GM12878 (cell line): Measurements from ENCODE around the gene FXYD3. TPM values are rescaled to one million over a fixed set of nuclear protein-coding genes. Genes with fewer than 3 reads are reported as not detected.

Source experiments
- ATAC-seq: fragments of 200-7000 bp; cut with Tn5 transposase; 3 replicates; pipeline ENCODE4 v1.9.1; 2020; ENCODE audit warnings: mild to moderate bottlenecking, moderate library complexity
- BruUV-seq: library from RNA; stranded (reverse); fragments of 400-500 nt; replicated peaks from 2 replicates; lab custom pipeline; 2021; lab: Mats Ljungman, UMichigan
- CTCF ChIA-PET: fragments of 300-600 bp; sonication (Branson Sonifier 250); formaldehyde crosslinking; extraction: SDS; loops from one replicate; lab custom pipeline; 2021; ENCODE audit warnings: inconsistent platforms; lab: Yijun Ruan, JAX
- POLR2A ChIA-PET: fragments of 350-600 bp; formaldehyde crosslinking; extraction: SDS; loops from one replicate; lab custom pipeline; 2021; ENCODE audit warnings: inconsistent platforms; lab: Charles Lee
- RAD21 ChIA-PET: fragments of 300-600 bp; sonication (Branson Sonifier 250); formaldehyde crosslinking; loops from one replicate; lab custom pipeline; 2023; ENCODE audit warnings: antibody characterized with exemption; ENCODE audit not compliant: unreplicated experiment; lab: Charles Lee
- SMC1A ChIA-PET: fragments of 300-600 bp; sonication (Branson Sonifier 250); formaldehyde crosslinking; loops from one replicate; lab custom pipeline; 2023; ENCODE audit not compliant: unreplicated experiment, uncharacterized antibody; lab: Charles Lee
- DNase-seq: peaks from one replicate; pipeline ENCODE4 v3.0.0-alpha.2; 2011; ENCODE audit warnings: low read depth, low spot score
- FAIRE-seq: peaks from 3 replicates; lab custom pipeline; 2011; peaks lifted over from hg19 to GRCh38; lab: Jason Lieb, UNC
- H2AFZ ChIP-seq: 2 replicates; pipeline ENCODE4 v1.6.0; 2011; ENCODE audit warnings: low read depth, low read length, control low read depth; ENCODE audit not compliant: control insufficient read depth
- H3K27ac ChIP-seq: 2 replicates; pipeline ENCODE4 v1.5.1; 2011; ENCODE audit warnings: control low read depth; ENCODE audit not compliant: control insufficient read depth, insufficient read depth
- H3K27me3 ChIP-seq, 2 experiments: replicated peaks in 1 of 2; 2 replicates each; pipeline versions ENCODE4 v1.6.0 to v1.6.1; 2011; ENCODE audit warnings: low read length in 1 of 2; ENCODE audit not compliant: control insufficient read depth in 2 of 2, insufficient read depth in 2 of 2
- H3K36me3 ChIP-seq, 2 experiments: 2 replicates each; pipeline ENCODE4 v1.5.1; 2011; ENCODE audit warnings: low read length in 1 of 2; ENCODE audit not compliant: control insufficient read depth in 2 of 2, insufficient read depth in 2 of 2
- H3K4me1 ChIP-seq: 2 replicates; pipeline ENCODE4 v1.6.1; 2011; ENCODE audit warnings: mild to moderate bottlenecking, low read length, moderate library complexity, mixed read lengths; ENCODE audit not compliant: control insufficient read depth, insufficient read depth
- H3K4me2 ChIP-seq: 2 replicates; pipeline ENCODE4 v1.6.0; 2011; ENCODE audit warnings: control low read depth; ENCODE audit not compliant: control insufficient read depth, insufficient read depth
- H3K4me3 ChIP-seq: fragments of 200-600 bp; sonication (generic); 2 replicates; pipeline ENCODE4 v1.5.1; 2016
- H3K79me2 ChIP-seq: 2 replicates; pipeline ENCODE4 v1.6.0; 2011; ENCODE audit warnings: low read length; ENCODE audit not compliant: control insufficient read depth, insufficient read depth
- H3K9ac ChIP-seq: 2 replicates; pipeline ENCODE4 v1.8.0; 2011; ENCODE audit warnings: low read length, control low read depth, mixed read lengths; ENCODE audit not compliant: control insufficient read depth, insufficient read depth
- H3K9me3 ChIP-seq: replicated peaks from 3 replicates; pipeline ENCODE4 v1.5.1; 2011; ENCODE audit warnings: mild to moderate bottlenecking, low read length; ENCODE audit not compliant: control insufficient read depth, insufficient read depth
- H4K20me1 ChIP-seq: 2 replicates; pipeline ENCODE4 v1.6.0; 2011; ENCODE audit not compliant: control insufficient read depth, insufficient read depth
- CHD1 ChIP-seq: IDR thresholded peaks from 2 replicates; pipeline ENCODE4 v1.6.1; 2012; ENCODE audit warnings: low read depth, low read length, improper control_type of control experiment
- CHD4 ChIP-seq: fragments of 200-600 bp; sonication (generic); IDR thresholded peaks from 2 replicates; pipeline ENCODE4 v1.6.1; 2016; ENCODE audit warnings: mild to moderate bottlenecking
- HCFC1 ChIP-seq: fragments of 150-350 bp; IDR thresholded peaks from 2 replicates; pipeline ENCODE4 v1.6.1; 2014; ENCODE audit warnings: low read length
- IKZF1 ChIP-seq: fragments of 450-650 bp; conservative IDR thresholded peaks from 2 replicates; pipeline ENCODE4 v1.6.1; 2017; ENCODE audit warnings: antibody characterized with exemption, mild to moderate bottlenecking
- IKZF2 ChIP-seq, 2 experiments: fragments of 450-650 bp; IDR thresholded peaks; 2 replicates each; pipeline ENCODE4 v1.6.1; 2017; ENCODE audit warnings: mild to moderate bottlenecking in 2 of 2, moderate library complexity in 2 of 2
- MAX ChIP-seq: IDR thresholded peaks from 2 replicates; pipeline ENCODE4 v1.6.1; 2012; ENCODE audit warnings: low read depth, low read length, improper control_type of control experiment
- MYC ChIP-seq: IDR thresholded peaks from 2 replicates; pipeline ENCODE4 v1.6.1; 2011; ENCODE audit warnings: mild to moderate bottlenecking, low read length, moderate library complexity, inconsistent platforms; ENCODE audit not compliant: insufficient read depth, insufficient replicate concordance, insufficient read length, severe bottlenecking
- RUNX3 ChIP-seq: IDR thresholded peaks from 2 replicates; pipeline ENCODE4 v1.6.1; 2012; ENCODE audit warnings: low read length, inconsistent platforms
- SIN3A ChIP-seq: IDR thresholded peaks from 2 replicates; pipeline ENCODE4 v1.6.1; 2012; ENCODE audit warnings: low read depth, low read length, improper control_type of control experiment
- SPI1 ChIP-seq: IDR thresholded peaks from 2 replicates; pipeline ENCODE4 v1.6.1; 2011; ENCODE audit warnings: low read depth, mild to moderate bottlenecking, low read length, moderate library complexity, borderline replicate concordance; ENCODE audit not compliant: insufficient read depth
- TBL1XR1 ChIP-seq: IDR thresholded peaks from 2 replicates; pipeline ENCODE4 v1.6.1; 2012; ENCODE audit warnings: low read depth, low read length, improper control_type of control experiment
- WGBS: methylation state at CpG from one replicate; pipeline ENCODE4 v1.1.6; 2016; ENCODE audit warnings: low lambda C conversion rate; ENCODE audit not compliant: insufficient replicate concordance, insufficient coverage; ENCODE audit errors: missing lambda C conversion rate; 5-methylcytosine and 5-hydroxymethylcytosine counted together
- in situ Hi-C: fragments of 300-500 bp; cut with MboI; formaldehyde crosslinking; loops from 9 replicates; pipeline ENCODE4 v1.14.3; 2018; ENCODE audit warnings: mixed read lengths
- intact Hi-C: fragments of 100-400 bp; cut with micrococcal nuclease; formaldehyde crosslinking; loops from one replicate; pipeline ENCODE4 v1.14.2; 2022; ENCODE audit not compliant: unreplicated experiment
- polyA plus RNA-seq, 11 experiments: library from polyadenylated mRNA; depleted of rRNA in 4 of 11; unstranded in 6 of 11; stranded (reverse) in 5 of 11; fragments of >200 nt; fragmentation: Nextera tagmentation in 4 of 11; fragmentation: Illumina TruSeq in 1 of 11; extraction: Ambion mirVana in 4 of 11; extraction: Trizol in 1 of 11; gene quantifications; 1 replicate in 1 of 11; 2 replicates in 10 of 11; pipeline versions ENCODE4 v1.2.1 to v1.2.3, GENCODE V29; 2011 to 2016; ENCODE audit warnings: inconsistent platforms in 2 of 11, missing spikeins in 2 of 11, low read depth in 1 of 11
- total RNA-seq, 4 experiments: library from RNA; depleted of rRNA in 3 of 4; stranded (reverse); fragments of >200 nt in 3 of 4; fragmentation: Illumina TruSeq in 1 of 4; extraction: Trizol in 1 of 4; gene quantifications; 2 replicates each; pipeline versions ENCODE4 v1.2.1 to v1.2.3, GENCODE V29; 2013 to 2021
- TF ChIP-seq, protein P1 (sequence below): IDR thresholded peaks from 2 replicates; pipeline ENCODE4 v1.6.1; 2011; ENCODE audit warnings: low read depth, mild to moderate bottlenecking, low read length, moderate library complexity, borderline replicate concordance; ENCODE audit errors: extremely low read depth

FXYD3 gene
- total and polyA plus RNA-seq, 10 of the 15 experiments (the other 5 are each of a cell fraction or from before 2014, with no cell fraction given), result 0.09 to 0.44 TPM; not detected in 8

DNA sequence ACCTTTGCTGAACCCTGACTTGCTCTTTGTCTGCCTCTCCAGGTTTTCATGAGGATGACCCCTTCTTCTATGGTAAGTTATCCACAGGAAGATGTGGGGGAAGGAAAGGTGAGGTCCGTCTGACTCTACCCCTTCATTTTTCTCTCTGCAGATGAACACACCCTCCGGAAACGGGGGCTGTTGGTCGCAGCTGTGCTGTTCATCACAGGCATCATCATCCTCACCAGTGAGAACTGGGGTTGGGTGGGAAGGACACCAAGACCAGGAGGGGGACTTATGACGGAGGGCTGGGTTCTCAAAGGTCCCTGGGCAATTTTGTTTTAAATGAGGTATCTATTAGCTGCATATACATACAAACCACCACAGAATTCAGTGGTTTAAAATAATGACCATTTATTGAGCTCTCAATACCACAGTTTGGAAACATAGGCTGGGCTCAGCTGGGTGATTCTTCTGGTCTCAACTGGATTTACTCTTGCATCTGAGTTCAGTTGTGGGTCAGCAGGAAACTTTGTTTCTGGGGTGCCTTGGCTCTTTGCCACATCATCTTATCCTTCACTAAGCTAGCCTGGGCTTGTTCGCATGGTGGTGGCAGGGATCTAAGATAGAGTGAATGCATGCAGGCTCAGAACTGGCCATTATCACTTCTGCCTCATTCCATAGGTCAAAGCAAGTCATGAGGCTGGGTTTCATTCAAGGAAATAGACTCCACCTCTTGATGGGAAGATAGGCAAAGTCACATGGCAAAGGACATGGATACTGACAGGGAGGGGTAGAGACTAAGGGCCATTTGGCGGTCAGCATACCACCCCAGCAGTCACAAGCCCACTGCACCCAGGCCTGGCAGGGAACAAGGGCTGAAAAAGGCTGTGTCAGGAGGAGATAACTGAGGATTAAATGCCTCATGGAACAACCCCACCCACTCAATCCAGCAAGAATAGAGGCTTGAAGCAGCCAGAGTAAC lies 50.8 kb downstream of the FXYD3 start:
- Histone ChIP-seq H3K79me2 (no peaks in the 10 kb centered on the region), H3K27me3 (no peaks in the 10 kb centered on the region), H3K9me3 (peaks cover 40% of the 10 kb centered on the region), H3K36me3 (peaks cover 31 to 42% of the 10 kb centered on the region in 2 experiments), H3K4me1 (peaks cover 11% of the 10 kb centered on the region; the same call in 1 of the 2 replicates), H3K4me2 (no peak overlapping the region), H3K9ac (no peak overlapping the region), H2AFZ (no peak overlapping the region), H4K20me1 (no peaks in the 10 kb centered on the region)
- BruUV-seq, result TSS peak; percentile 25
- SMC1A ChIA-PET, result interaction anchor here (1.2 kb wide), 1 partner anchor 40 kb away, joined by 3 read pairs; no protein-coding TSS in a partner anchor
- intact Hi-C loops (no loop called here), in situ Hi-C loops (no loop called here)
- FAIRE-seq (no peak), DNase-seq (no peak)
- WGBS, result 93% methylated on average over 7 of the region's 7 CpGs
- POLR2A ChIA-PET, result interaction anchor here (0.6 to 1.2 kb wide), 2 partner anchors 92 to 277 kb away, joined by 3 to 6 read pairs; no protein-coding TSS in a partner anchor
- RAD21 ChIA-PET, result interaction anchor here (0.7 kb wide), 1 partner anchor 24 kb away, joined by 3 read pairs; no protein-coding TSS in a partner anchor
- TF ChIP-seq RUNX3, result no peak
- TF ChIP-seq, all 136 proteins: peak for 0
- CTCF ChIA-PET, result no interaction called here
- ATAC-seq, result no peak
- Histone ChIP-seq H3K27ac (no peak overlapping the region), H3K4me3 (no peak overlapping the region)

- ATAC-seq (peak; percentile 26; the same call in 2 of the 3 replicates), FAIRE-seq (no peak), DNase-seq (no peak)
- WGBS, result 72% methylated on average over 5 of the region's 5 CpGs
- H3K4me1 ChIP-seq, result peaks cover 11% of the 10 kb centered on the region; the same call in 1 of the 2 replicates
- no peak overlapping the region for H3K9ac ChIP-seq
- ChIA-PET POLR2A (interaction anchor here (0.8 kb wide), 2 partner anchors 13 to 38 kb away, joined by 3 to 4 read pairs; partner anchors contain the start of gene FXYD5), SMC1A (interaction anchor here (1.2 kb wide), 2 partner anchors 26 to 39 kb away, joined by 3 read pairs; no protein-coding TSS in a partner anchor), CTCF (interaction anchor here (0.6 kb wide), 1 partner anchor 328 kb away, joined by 3 read pairs; no protein-coding TSS in a partner anchor), RAD21 (no interaction called here)
- H3K27me3 ChIP-seq, result no peaks in the 10 kb centered on the region
- no peak overlapping the region for H2AFZ ChIP-seq
- peaks cover 28 to 36% of the 10 kb centered on the region in 2 experiments for H3K36me3 ChIP-seq
- in situ Hi-C loops (no loop called here), intact Hi-C loops (no loop called here)
- H3K79me2 ChIP-seq, result no peaks in the 10 kb centered on the region
- no peak overlapping the region for H3K4me3 ChIP-seq
- H3K27ac ChIP-seq, result no peak overlapping the region
- H3K9me3 ChIP-seq, result peaks cover 36% of the 10 kb centered on the region
- no peak overlapping the region for H3K4me2 ChIP-seq
- no TSS peak for BruUV-seq
- no peaks in the 10 kb centered on the region for H4K20me1 ChIP-seq
- TF ChIP-seq CHD1 (no peak), TBL1XR1 (no peak), IKZF2 (IDR thresholded peaks at IDR 0.05) (peak; percentile 28 to 34; a peak in 2 of 4 replicates), IKZF1 (0 out of 2 replicates have a peak, but pooled peaks have one; percentile 28), HCFC1 (no peak), MYC (no peak), MAX (no peak), SPI1 (0 out of 2 replicates have a peak, but pooled peaks have one; percentile 19), SIN3A (no peak), CHD4 (no peak)
- TF ChIP-seq, protein P1, sequence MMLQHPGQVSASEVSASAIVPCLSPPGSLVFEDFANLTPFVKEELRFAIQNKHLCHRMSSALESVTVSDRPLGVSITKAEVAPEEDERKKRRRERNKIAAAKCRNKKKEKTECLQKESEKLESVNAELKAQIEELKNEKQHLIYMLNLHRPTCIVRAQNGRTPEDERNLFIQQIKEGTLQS, result no peak
These were observed 51.9 kb downstream of the FXYD3 start for GRCh38 chr19:35167251-35168119.
